Measurements from ENCODE around the gene SMARCA4. TPM values are rescaled to one million over a fixed set of nuclear protein-coding genes. Genes with fewer than 3 reads are reported as not detected.

The SMARCA4 gene
- polyA plus RNA-seq, 1 experiment: 41.6 TPM

DNA sequence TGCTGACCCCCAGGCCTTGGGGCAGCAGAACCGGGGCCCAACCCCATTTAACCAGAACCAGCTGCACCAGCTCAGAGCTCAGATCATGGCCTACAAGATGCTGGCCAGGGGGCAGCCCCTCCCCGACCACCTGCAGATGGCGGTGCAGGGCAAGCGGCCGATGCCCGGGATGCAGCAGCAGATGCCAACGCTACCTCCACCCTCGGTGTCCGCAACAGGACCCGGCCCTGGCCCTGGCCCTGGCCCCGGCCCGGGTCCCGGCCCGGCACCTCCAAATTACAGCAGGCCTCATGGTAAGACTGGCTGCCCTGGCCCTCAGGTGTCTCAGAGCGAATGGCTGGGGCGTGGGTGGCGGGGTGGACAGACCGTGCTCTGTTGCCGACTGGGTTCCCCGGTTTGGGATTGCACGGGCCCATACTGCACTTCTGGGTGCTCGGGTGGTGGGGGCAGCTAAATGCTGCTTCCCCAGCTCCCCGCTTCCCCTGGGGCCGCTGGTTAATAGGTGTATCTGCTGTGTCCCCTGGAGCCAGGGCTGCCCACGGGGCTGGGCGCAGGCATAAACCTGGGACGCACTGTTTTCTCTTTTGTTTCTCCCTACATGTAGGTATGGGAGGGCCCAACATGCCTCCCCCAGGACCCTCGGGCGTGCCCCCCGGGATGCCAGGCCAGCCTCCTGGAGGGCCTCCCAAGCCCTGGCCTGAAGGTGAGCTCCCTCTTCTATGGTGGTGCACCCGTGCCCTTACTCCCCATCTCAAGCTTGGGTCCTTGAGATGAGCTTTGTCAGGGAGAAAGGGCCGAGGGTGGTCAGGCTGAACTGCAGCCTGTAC is 25.7 kb downstream of the SMARCA4 start:
- no peak for DNase-seq (ENCODE audit: low read depth, low spot score)
- H3K27ac ChIP-seq (ENCODE audit: low read depth, low read length): no peak overlapping the region
- ChIA-PET CTCF (no interaction called here), POLR2A (no interaction called here)
- no peak overlapping the region for H3K4me3 ChIP-seq (ENCODE audit: low read depth, low read length)
- TF ChIP-seq, protein P1, sequence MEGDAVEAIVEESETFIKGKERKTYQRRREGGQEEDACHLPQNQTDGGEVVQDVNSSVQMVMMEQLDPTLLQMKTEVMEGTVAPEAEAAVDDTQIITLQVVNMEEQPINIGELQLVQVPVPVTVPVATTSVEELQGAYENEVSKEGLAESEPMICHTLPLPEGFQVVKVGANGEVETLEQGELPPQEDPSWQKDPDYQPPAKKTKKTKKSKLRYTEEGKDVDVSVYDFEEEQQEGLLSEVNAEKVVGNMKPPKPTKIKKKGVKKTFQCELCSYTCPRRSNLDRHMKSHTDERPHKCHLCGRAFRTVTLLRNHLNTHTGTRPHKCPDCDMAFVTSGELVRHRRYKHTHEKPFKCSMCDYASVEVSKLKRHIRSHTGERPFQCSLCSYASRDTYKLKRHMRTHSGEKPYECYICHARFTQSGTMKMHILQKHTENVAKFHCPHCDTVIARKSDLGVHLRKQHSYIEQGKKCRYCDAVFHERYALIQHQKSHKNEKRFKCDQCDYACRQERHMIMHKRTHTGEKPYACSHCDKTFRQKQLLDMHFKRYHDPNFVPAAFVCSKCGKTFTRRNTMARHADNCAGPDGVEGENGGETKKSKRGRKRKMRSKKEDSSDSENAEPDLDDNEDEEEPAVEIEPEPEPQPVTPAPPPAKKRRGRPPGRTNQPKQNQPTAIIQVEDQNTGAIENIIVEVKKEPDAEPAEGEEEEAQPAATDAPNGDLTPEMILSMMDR (IDR thresholded peaks at IDR 0.05; ENCODE audit: low read depth, low read length): no peak
- H3K27me3 ChIP-seq (ENCODE audit: control insufficient read depth, insufficient read depth, low read length): no peaks in the 10 kb centered on the region
- H3K9me3 ChIP-seq (ENCODE audit: control insufficient read depth, insufficient read depth, low read length): no peaks in the 10 kb centered on the region; the same call in 1 of the 2 replicates

DNA sequence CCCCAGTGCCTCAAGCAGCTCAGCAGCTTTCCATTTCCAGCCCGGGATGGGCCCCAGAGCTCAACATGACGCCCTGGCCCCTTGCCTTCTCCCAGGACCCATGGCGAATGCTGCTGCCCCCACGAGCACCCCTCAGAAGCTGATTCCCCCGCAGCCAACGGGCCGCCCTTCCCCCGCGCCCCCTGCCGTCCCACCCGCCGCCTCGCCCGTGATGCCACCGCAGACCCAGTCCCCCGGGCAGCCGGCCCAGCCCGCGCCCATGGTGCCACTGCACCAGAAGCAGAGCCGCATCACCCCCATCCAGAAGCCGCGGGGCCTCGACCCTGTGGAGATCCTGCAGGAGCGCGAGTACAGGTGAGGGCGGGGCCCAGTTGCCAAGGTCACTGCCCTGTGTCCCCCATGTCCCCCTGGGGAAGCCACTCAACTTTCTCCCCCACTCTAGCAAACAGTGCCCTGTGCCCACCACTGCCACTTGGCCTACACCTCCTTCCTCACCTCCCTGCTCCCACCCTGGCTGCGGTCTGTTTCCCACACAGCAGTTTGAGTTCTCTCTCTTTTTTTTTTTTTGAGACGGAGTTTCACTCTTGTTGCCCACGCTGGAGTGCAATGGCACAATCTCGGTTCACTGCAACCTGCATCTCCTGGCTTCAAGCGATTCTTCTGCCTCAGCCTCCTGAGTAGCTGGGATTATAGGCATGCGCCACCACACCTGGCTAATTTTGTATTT is 26.9 kb downstream of the SMARCA4 start:
- Histone ChIP-seq H3K27me3 (ENCODE audit: control insufficient read depth, insufficient read depth, low read length) (no peaks in the 10 kb centered on the region), H3K4me3 (ENCODE audit: low read depth, low read length) (no peak overlapping the region), H3K9me3 (ENCODE audit: control insufficient read depth, insufficient read depth, low read length) (no peaks in the 10 kb centered on the region; the same call in 1 of the 2 replicates), H3K27ac (ENCODE audit: low read depth, low read length) (no peak overlapping the region)
- ChIA-PET POLR2A (interaction anchor here (0.6 kb wide), 1 partner anchor 23 kb away, joined by 7 read pairs; no protein-coding TSS in a partner anchor), CTCF (no interaction called here)
- no peak for DNase-seq (ENCODE audit: low read depth, low spot score)
- TF ChIP-seq, protein P1 (IDR thresholded peaks at IDR 0.05; ENCODE audit: low read depth, low read length): no peak

DNA sequence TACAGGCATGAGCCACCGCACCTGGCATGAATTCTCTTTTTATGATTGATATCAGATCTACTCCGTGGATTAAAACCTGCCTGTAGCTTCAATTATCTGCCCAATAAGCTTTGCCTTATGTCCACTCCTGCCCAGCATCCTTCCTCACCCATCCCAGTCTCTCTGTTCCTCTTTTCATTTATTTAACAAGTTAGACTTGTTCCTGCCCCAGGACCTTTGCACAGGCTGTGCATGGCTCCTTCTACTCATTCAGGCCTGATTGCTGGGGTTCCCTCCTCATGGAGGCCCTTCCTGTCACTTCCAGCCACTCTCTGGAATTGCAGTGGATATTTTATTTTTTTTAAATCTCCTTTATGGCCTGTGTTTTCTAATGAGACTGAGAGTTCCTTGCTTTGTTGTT is 27.6 kb downstream of the SMARCA4 start:
- Histone ChIP-seq H3K9me3 (ENCODE audit: control insufficient read depth, insufficient read depth, low read length) (no peaks in the 10 kb centered on the region; the same call in 1 of the 2 replicates), H3K27me3 (ENCODE audit: control insufficient read depth, insufficient read depth, low read length) (no peaks in the 10 kb centered on the region), H3K4me3 (ENCODE audit: low read depth, low read length) (no peak overlapping the region), H3K27ac (ENCODE audit: low read depth, low read length) (no peak overlapping the region)
- CTCF ChIA-PET: no interaction called here
- POLR2A ChIA-PET: interaction anchor here (0.6 kb wide), 1 partner anchor 24 kb away, joined by 7 read pairs; no protein-coding TSS in a partner anchor
- no peak for DNase-seq (ENCODE audit: low read depth, low spot score)
- TF ChIP-seq, protein P1 (IDR thresholded peaks at IDR 0.05; ENCODE audit: low read depth, low read length): no peak

DNA sequence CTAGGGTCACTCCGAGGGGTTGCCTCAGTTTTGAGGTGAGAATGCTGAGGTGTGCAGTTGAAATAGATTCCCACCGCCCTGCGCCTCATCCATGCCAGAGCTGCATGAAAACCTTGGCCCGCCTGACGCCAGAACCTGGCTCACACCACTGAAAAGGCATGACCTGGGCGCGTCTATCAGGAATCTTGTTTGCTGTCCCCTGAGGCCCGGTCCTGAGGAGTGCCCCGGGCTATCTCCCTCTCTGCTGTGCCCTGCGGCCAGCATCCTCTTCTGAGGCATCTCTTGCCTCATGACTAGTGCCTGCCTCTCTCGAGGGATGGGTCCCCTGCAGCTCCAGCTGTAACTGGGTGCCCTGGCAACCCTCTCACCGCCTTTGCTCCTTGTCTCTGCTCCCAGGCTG is 28.1 kb downstream of the SMARCA4 start:
- ChIA-PET CTCF (no interaction called here), POLR2A (no interaction called here)
- no peak overlapping the region for H3K4me3 ChIP-seq (ENCODE audit: low read depth, low read length)
- no peaks in the 10 kb centered on the region for H3K27me3 ChIP-seq (ENCODE audit: control insufficient read depth, insufficient read depth, low read length)
- no peak overlapping the region for H3K27ac ChIP-seq (ENCODE audit: low read depth, low read length)
- H3K9me3 ChIP-seq (ENCODE audit: control insufficient read depth, insufficient read depth, low read length): no peaks in the 10 kb centered on the region; the same call in 1 of the 2 replicates
- DNase-seq (ENCODE audit: low read depth, low spot score): no peak
- TF ChIP-seq, protein P1 (IDR thresholded peaks at IDR 0.05; ENCODE audit: low read depth, low read length): no peak

DNA sequence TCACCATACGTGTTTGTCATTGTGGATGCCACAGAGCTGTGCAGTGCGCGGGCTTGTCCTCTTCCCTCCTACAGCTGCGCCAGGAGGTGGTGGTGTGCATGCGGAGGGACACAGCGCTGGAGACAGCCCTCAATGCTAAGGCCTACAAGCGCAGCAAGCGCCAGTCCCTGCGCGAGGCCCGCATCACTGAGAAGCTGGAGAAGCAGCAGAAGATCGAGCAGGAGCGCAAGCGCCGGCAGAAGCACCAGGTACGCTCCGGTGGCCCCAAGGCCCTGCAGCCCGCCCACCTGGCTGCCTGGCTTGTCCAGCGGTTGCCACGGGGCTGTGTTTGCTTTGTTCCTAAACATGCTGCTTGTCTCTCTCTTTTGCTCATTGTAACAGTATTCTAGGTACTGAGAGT is 30.2 kb downstream of the SMARCA4 start:
- no peak for DNase-seq (ENCODE audit: low read depth, low spot score)
- ChIA-PET CTCF (no interaction called here), POLR2A (interaction anchor here (0.6 kb wide), 1 partner anchor 46 kb away, joined by 3 read pairs; no protein-coding TSS in a partner anchor)
- Histone ChIP-seq H3K9me3 (ENCODE audit: control insufficient read depth, insufficient read depth, low read length) (no peaks in the 10 kb centered on the region), H3K4me3 (ENCODE audit: low read depth, low read length) (no peak overlapping the region), H3K27ac (ENCODE audit: low read depth, low read length) (no peak overlapping the region), H3K27me3 (ENCODE audit: control insufficient read depth, insufficient read depth, low read length) (no peaks in the 10 kb centered on the region)
- TF ChIP-seq, protein P1 (IDR thresholded peaks at IDR 0.05; ENCODE audit: low read depth, low read length): no peak

All from AG04450 (cell line).